ENCODE data around the gene PVALEF. TPM values are rescaled to one million over a fixed set of nuclear protein-coding genes. Genes with fewer than 3 reads are reported as not detected.
A peak's percentile ranks its signal among the peaks of the same experiment; 100 is the strongest.

The PVALEF gene
- total and polyA plus RNA-seq, 2 of the 8 experiments (the other 6 are each of a cell fraction or from before 2014, with no cell fraction given) = 0.03 TPM; not detected in 1

DNA sequence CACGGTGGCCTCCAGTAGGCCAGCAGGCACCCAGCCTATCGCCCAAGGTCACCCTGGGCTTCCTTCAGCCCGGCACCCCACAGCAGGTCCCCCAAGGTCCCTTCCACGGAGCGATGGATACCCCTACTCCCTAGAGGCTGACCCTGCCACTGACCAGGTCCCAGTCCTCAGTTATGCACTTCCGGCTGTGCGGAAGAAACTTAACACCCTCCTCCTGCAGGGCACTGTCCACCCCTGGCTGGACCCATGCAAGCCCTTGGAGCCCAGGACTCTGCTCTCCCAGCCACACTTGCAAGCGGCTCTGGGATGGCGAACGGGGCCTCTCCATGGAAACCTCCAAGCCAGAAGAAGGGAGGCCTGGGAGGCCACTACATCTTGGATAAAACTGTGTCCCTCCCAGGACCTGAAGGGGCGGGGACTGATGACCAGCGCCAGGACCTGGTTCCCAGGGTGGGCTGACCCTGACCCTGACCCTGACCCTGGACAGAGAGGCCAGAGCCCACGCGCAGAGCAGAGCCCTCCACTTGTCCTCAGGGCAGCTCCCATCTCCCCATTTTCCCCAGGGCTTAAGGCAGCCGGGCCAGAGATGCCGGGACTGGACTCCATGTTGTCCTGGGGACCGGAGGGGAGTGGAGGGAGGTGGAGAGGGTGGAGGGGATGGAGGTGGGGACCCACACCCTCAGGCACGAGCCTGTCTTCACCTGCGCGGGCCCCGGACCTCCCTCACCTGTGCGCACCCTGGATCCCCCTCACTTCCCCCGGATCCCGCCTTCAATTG lies 56.7 kb downstream of the PVALEF start:
- no peak overlapping the region for H3K18ac ChIP-seq (ENCODE audit: extremely low read depth, low read length)
- H2AK5ac ChIP-seq (ENCODE audit: low read depth, low read length) = no peak overlapping the region
- no peak overlapping the region for H4K91ac ChIP-seq (replicated peaks; ENCODE audit: insufficient read length, low read length)
- H3K27ac ChIP-seq (ENCODE audit: low read depth, low read length) = no peak overlapping the region
- 47% methylated on average over 16 of the region's 24 CpGs; no CpG with 5 or more reads in 1 of the 2 experiments for WGBS, 2 experiments (ENCODE audit: extremely low coverage in 1 of 2, insufficient coverage in 1 of 2, insufficient read length in 1 of 2, insufficient replicate concordance in 2 of 2, low coverage in 1 of 2, low lambda C conversion rate in 2 of 2, missing lambda C conversion rate in 1 of 2)
- peaks cover 0 to 2% (median 0%) of the 10 kb centered on the region in 4 experiments; a peak in 2 of 7 replicates for H3K27me3 ChIP-seq (replicated peaks in 1 of 4; ENCODE audit: control insufficient read depth in 3 of 4, extremely low read depth in 1 of 4, insufficient read depth in 3 of 4, low read length in 3 of 4)
- FAIRE-seq (no peak), DNase-seq (ENCODE audit: low read depth in 1 of 2, low spot score in 2 of 2) (no peak)
- H4K8ac ChIP-seq (ENCODE audit: extremely low read depth, insufficient read depth, low read length) = no peak overlapping the region
- peak overlapping the region; percentile 87 to 90 for H3K4me2 ChIP-seq (ENCODE audit: insufficient read depth in 1 of 2, low read depth in 2 of 2, low read length in 2 of 2)
- H3K9ac ChIP-seq (replicated peaks in 1 of 4; ENCODE audit: extremely low read depth in 1 of 4, low read depth in 3 of 4, low read length in 3 of 4) = peak overlapping the region in 3 of 4 experiments; percentile 34 to 58 (median 44); a peak in 5 of 7 replicates
- peaks cover 0 to 5% (median 0%) of the 10 kb centered on the region in 4 experiments; a peak in 1 of 8 replicates for H3K36me3 ChIP-seq (ENCODE audit: control insufficient read depth in 2 of 4, insufficient read depth in 4 of 4, low read length in 3 of 4)
- peak overlapping the region; percentile 74 to 98 (median 76) for H3K4me3 ChIP-seq (ENCODE audit: extremely low read depth in 1 of 4, insufficient read depth in 2 of 4, low read depth in 3 of 4, low read length in 4 of 4)
- POLR2A ChIA-PET (ENCODE audit: partially characterized antibody) = interaction anchor here (0.8 to 2.8 kb wide), 6 partner anchors 15 to 26 kb away, joined by 3 to 18 read pairs (median 4); partner anchors contain the start of genes NDUFAF8 and TEPSIN
- H2BK12ac ChIP-seq (ENCODE audit: low read depth, low read length) = no peak overlapping the region
- CTCF ChIA-PET (ENCODE audit: partially characterized antibody) = interaction anchor here (0.6 to 1.5 kb wide), 7 partner anchors 8 to 411 kb away, joined by 3 read pairs; partner anchors contain the start of genes NDUFAF8 and TEPSIN
- H3K9me3 ChIP-seq (ENCODE audit: insufficient read depth in 2 of 2, low read depth in 1 of 2, low read length in 1 of 2) = no peaks in the 10 kb centered on the region
- H4K20me1 ChIP-seq (replicated peaks in 1 of 2; ENCODE audit: control insufficient read depth in 1 of 2, insufficient read depth in 2 of 2, low read length in 2 of 2) = peaks cover 4 to 10% of the 10 kb centered on the region in 2 experiments
- H2BK5ac ChIP-seq (ENCODE audit: low read depth, low read length) = no peak overlapping the region
- H3K4me1 ChIP-seq (replicated peaks in 1 of 4; ENCODE audit: control insufficient read depth in 3 of 4, insufficient read depth in 4 of 4, low read length in 3 of 4) = peaks cover 0 to 12% (median 9%) of the 10 kb centered on the region in 4 experiments; a peak in 5 of 7 replicates
- H2AFZ ChIP-seq (ENCODE audit: low read length) = no peak overlapping the region
- peaks cover 0 to 15% of the 10 kb centered on the region in 2 experiments; a peak in 1 of 4 replicates for H3K79me2 ChIP-seq (ENCODE audit: control insufficient read depth in 1 of 2, insufficient read depth in 2 of 2, low read length in 2 of 2)
- no peak overlapping the region for H2BK20ac ChIP-seq (ENCODE audit: low read length)
- no peak overlapping the region for H2BK15ac ChIP-seq (ENCODE audit: low read length)
- no peak overlapping the region for H3K14ac ChIP-seq (ENCODE audit: insufficient read length)
- H3K23ac ChIP-seq (ENCODE audit: insufficient read length) = no peak overlapping the region
- H2BK120ac ChIP-seq (replicated peaks; ENCODE audit: low read depth, low read length) = no peak overlapping the region
- peak overlapping the region; percentile 53 for H3K4ac ChIP-seq (replicated peaks; ENCODE audit: insufficient read length, low read depth, low read length)
- H4K5ac ChIP-seq (ENCODE audit: insufficient read length, low read depth, low read length) = no peak overlapping the region
- H3K79me1 ChIP-seq (ENCODE audit: low read depth, low read length) = peaks cover 18% of the 10 kb centered on the region
- H3K56ac ChIP-seq (replicated peaks; ENCODE audit: insufficient read length, low read depth, low read length) = no peak overlapping the region
- H3K23me2 ChIP-seq (ENCODE audit: low read depth, low read length) = peaks cover 12% of the 10 kb centered on the region; the same call in 1 of the 2 replicates
- TF ChIP-seq NANOG (IDR thresholded peaks at IDR 0.05; ENCODE audit: insufficient read depth, low read depth, low read length, poor library complexity, severe bottlenecking) (no peak), POU5F1 (IDR thresholded peaks at IDR 0.05; ENCODE audit: low read depth, low read length) (no peak), TCF12 (IDR thresholded peaks at IDR 0.05; ENCODE audit: low read depth, low read length) (no peak), KDM1A (IDR thresholded peaks at IDR 0.05; ENCODE audit: borderline replicate concordance, low read length) (no peak), FOSL1 (IDR thresholded peaks at IDR 0.05; ENCODE audit: insufficient read depth, low read depth, low read length) (no peak), KDM5A (IDR thresholded peaks at IDR 0.05; ENCODE audit: low read length) (no peak), SP4 (IDR thresholded peaks at IDR 0.05; ENCODE audit: low read length) (no peak), EP300 (IDR thresholded peaks at IDR 0.05; ENCODE audit: borderline replicate concordance in 1 of 2, low read depth in 2 of 2, low read length in 2 of 2) (no peak), JUN (IDR thresholded peaks at IDR 0.05; ENCODE audit: low read depth, low read length) (no peak), RNF2 (IDR thresholded peaks at IDR 0.05; ENCODE audit: borderline replicate concordance, low read depth, low read length, missing control alignments, poor library complexity, severe bottlenecking) (no peak)
